HG03571 (cell line): ENCODE results near the gene PCNT.

Source experiments
- ATAC-seq: cut with Tn5 transposase; IDR thresholded peaks from one replicate; pipeline ENCODE4 v1.9.1; 2021; ENCODE audit not compliant: unreplicated experiment

PCNT gene

DNA sequence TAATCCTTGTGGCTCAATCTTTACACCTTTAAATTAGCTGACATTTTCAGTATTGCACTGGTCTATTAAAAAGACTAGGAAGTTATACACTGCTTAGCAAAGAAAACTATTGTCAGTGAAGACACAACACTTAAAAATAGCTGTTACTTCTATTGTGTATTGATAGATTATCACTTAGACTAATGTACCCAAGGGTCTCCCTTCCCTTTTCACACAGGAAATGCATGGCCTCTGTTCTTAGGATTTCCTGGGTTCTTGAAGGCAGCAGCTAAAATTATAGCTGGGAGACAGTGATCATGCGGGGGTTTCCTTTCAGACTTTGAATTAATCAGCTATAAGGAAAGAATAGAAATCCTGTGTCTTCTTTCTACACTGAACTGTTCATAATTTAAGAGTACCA, 147.6 kb downstream of the PCNT start:
- no peak for ATAC-seq

- no peak for ATAC-seq
Measured at GRCh38 chr21:46472246-46472645, 148.3 kb downstream of the PCNT start.

DNA sequence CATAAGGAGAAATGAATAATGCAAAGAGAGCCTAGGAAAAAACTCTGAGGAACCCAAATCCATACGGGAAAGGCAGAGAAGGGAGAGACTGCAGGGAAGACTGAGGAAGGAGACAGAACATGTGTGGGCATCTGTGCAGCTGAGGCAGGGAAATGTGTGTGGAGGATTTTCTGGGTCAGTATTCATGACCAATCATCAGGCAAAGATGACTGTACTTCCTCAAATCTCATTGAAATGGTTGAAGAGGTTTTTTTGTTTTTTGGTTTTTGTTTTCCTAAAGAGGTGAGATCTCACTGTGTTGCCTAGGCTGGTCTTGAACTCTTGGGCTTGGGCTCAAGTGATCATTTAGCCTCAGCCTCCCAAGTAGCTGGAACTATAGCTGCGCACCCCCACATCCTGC, 150.4 kb downstream of the PCNT start:
- no peak for ATAC-seq

DNA sequence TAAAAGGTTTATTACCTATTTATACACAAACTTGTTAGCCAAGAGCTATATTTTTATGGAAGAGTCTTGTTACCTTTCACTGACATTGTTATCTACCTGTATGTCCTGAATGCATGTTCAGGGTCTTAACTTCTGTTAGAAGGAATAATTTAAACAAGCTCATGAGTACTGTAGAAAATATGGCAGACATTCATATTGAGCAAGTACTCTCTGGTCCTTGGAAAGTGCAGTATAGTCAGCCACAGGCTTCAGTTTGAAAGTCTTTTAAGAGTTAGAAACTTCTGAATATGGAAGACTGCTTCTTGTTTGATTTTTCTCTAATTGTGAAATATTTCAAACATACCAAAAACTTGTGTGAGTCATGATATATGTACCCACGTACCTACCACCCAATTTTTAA, 151.3 kb downstream of the PCNT start:
- no peak for ATAC-seq

DNA sequence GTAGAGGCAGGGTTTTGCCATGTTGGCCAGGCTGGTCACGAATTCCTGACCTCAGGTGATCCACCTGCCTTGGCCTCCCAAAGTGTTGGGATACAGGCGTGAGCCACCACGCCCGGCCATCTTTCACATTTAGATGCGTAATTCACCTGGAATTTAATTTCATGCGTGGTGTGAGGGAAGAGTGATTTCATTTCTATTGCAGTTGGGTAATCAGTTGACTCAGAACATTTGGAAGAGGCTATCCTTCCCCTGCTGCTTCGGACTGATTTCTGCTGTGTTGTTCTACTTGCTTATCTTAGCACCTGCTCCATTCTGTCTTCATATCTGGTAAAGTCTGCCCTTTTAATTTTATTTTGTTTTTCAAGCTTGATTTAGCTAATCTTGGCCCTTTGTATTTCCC, 153.8 kb downstream of the PCNT start:
- no peak for ATAC-seq

DNA sequence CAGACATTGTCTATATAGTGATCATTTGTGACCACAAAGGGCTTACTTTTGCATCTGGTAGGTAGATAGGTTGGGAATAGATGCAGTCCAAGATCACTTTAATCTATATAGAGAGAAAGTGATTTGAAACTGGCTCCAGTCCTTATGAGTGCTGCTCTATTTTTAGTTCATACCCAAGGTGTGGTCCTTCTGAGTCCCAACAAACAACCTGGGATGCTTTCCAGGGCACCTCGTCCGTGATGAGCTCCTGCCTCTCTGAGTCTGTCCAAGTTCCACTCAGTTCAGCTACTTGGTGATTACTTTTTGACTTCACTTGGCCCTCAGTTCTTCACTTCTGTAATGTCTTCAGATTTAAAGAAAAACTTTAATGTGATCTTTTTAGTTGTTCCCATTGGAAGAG, 155.0 kb downstream of the PCNT start:
- ATAC-seq: no peak

- ATAC-seq: no peak
Measured at GRCh38 chr21:46480466-46480865, 156.5 kb downstream of the PCNT start.

GRCh38 chr21:46482225-46482845, 158.4 kb downstream of the PCNT start:
- no peak for ATAC-seq

GRCh38 chr21:46482846-46483231, 158.9 kb downstream of the PCNT start:
- ATAC-seq: no peak

GRCh38 chr21:46483300-46484295, 159.6 kb downstream of the PCNT start:
- no peak for ATAC-seq

GRCh38 chr21:46486481-46487126, 162.6 kb downstream of the PCNT start:
- no peak for ATAC-seq

DNA sequence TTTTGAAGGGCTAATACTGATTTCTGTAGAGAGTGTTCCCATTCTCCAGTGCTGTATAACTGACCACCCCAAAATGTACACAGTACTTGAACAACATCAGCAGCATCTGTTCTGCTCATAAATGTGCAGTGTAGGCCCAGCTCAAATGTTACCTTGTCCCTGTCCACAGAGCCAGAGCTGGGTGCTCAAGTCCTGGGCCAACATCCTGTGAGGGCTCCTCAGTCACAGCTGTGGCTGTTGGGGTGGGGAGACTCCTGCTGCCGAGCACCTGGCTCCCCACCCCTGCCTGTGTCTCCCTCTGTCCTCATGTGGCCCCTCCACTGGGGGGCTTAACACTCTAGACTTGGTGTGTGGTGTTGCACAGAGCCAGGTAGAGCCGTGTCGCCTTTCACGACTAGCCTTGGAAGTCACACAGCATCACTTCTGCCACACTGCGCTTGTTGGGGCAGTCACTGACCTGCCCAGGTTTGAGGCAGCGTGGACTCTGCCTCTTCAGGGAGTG, 165.3 kb downstream of the PCNT start:
- ATAC-seq: no peak

DNA sequence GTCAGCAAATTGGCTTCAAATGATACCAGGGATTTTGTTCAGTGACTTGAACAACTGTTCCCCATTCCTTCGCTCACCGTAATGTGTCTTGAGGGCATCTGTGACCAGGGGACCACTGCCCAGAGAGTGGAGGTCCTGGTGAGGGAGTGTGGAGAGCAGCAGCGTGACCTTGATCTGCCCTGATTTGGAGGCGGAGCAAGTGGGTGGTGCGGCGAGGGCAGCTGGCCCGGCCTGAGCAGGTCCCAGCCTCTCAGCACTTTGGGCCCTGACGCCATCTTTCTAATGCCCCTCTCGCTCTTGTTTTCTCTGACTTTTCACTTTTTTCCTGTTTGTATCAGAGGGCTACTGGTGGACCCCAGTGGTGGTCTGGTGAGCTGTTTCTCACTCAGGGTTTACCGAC, 165.8 kb downstream of the PCNT start:
- ATAC-seq: no peak

- no peak for ATAC-seq
Measured at GRCh38 chr21:46491553-46491952, 167.6 kb downstream of the PCNT start.

GRCh38 chr21:46492851-46493250, 168.9 kb downstream of the PCNT start:
- ATAC-seq: no peak

DNA sequence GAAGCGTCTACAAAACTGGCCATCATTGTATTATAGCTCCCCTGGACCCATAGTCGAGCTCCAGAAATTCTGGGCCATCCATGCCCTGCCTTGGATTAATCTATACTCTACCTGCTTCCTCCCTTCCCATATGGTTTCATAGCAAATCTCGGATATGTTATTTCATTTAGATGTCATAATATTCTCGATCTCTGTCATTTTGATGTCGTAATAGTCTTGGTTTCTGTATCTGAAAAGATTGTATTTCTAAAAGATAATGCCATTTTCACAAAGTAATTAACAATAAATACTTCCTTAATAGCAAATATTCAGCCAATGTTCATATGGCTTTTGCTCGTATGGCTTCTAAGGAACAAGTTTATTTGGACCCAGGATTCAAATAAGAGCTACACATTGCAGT, 169.9 kb downstream of the PCNT start:
- ATAC-seq: no peak
